HEK293 (cell line): Measurements from ENCODE around the gene ACSM6.

Source experiments
- OVOL3 ChIP-seq: fragments of 450-650 bp; formaldehyde crosslinking; IDR thresholded peaks from 2 replicates; pipeline ENCODE4 v1.5.1; 2016; ENCODE audit warnings: missing biosample characterization, missing genetic modification characterization
- SP2 ChIP-seq: fragments of 450-650 bp; formaldehyde crosslinking; IDR thresholded peaks from 2 replicates; pipeline ENCODE4 v1.5.1; 2016; ENCODE audit warnings: missing biosample characterization, missing genetic modification characterization
- ZBTB26 ChIP-seq: fragments of 450-650 bp; formaldehyde crosslinking; optimal IDR thresholded peaks from 2 replicates; pipeline ENCODE3; 2016; ENCODE audit warnings: missing biosample characterization, mild to moderate bottlenecking, missing genetic modification characterization
- ZNF24 ChIP-seq: fragments of 450-650 bp; formaldehyde crosslinking; IDR thresholded peaks from 2 replicates; pipeline ENCODE4 v1.5.1; 2016; ENCODE audit warnings: missing biosample characterization, missing genetic modification characterization
- ZNF747 ChIP-seq: fragments of 450-650 bp; formaldehyde crosslinking; IDR thresholded peaks from 2 replicates; pipeline ENCODE4 v1.5.1; 2016; ENCODE audit warnings: missing biosample characterization, missing genetic modification characterization
- TF ChIP-seq, protein P1 (sequence below): fragments of 450-650 bp; formaldehyde crosslinking; IDR thresholded peaks from 2 replicates; pipeline ENCODE4 v1.5.1; 2016; ENCODE audit warnings: missing biosample characterization, missing genetic modification characterization
- TF ChIP-seq, protein P2 (sequence below): fragments of 450-650 bp; formaldehyde crosslinking; IDR thresholded peaks from 2 replicates; pipeline ENCODE4 v1.5.1; 2016; ENCODE audit warnings: missing biosample characterization, missing genetic modification characterization

- TF ChIP-seq, protein P1, sequence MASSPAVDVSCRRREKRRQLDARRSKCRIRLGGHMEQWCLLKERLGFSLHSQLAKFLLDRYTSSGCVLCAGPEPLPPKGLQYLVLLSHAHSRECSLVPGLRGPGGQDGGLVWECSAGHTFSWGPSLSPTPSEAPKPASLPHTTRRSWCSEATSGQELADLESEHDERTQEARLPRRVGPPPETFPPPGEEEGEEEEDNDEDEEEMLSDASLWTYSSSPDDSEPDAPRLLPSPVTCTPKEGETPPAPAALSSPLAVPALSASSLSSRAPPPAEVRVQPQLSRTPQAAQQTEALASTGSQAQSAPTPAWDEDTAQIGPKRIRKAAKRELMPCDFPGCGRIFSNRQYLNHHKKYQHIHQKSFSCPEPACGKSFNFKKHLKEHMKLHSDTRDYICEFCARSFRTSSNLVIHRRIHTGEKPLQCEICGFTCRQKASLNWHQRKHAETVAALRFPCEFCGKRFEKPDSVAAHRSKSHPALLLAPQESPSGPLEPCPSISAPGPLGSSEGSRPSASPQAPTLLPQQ (tag by site-specific recombination) = no peak
- TF ChIP-seq, protein P2, sequence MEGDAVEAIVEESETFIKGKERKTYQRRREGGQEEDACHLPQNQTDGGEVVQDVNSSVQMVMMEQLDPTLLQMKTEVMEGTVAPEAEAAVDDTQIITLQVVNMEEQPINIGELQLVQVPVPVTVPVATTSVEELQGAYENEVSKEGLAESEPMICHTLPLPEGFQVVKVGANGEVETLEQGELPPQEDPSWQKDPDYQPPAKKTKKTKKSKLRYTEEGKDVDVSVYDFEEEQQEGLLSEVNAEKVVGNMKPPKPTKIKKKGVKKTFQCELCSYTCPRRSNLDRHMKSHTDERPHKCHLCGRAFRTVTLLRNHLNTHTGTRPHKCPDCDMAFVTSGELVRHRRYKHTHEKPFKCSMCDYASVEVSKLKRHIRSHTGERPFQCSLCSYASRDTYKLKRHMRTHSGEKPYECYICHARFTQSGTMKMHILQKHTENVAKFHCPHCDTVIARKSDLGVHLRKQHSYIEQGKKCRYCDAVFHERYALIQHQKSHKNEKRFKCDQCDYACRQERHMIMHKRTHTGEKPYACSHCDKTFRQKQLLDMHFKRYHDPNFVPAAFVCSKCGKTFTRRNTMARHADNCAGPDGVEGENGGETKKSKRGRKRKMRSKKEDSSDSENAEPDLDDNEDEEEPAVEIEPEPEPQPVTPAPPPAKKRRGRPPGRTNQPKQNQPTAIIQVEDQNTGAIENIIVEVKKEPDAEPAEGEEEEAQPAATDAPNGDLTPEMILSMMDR (tag by site-specific recombination) = no peak
- TF ChIP-seq ZBTB26 (tag by site-specific recombination) (no peak), OVOL3 (tag by site-specific recombination) (no peak), ZNF747 (tag by site-specific recombination) (no peak), SP2 (no peak), ZNF24 (tag by site-specific recombination) (no peak)
Observed at GRCh38 chr10:95257849-95258248, 63.8 kb downstream of the ACSM6 start.
